ENCODE results near the gene ZFP62.

GRCh38 chr5:180858586-180858985, 2.5 kb downstream of the ZFP62 start:
- TF ChIP-seq POLR2A (IDR thresholded peaks at IDR 0.05; ENCODE audit: low read depth) = no peak
- no peak for TF ChIP-seq POLR2AphosphoS5 (IDR thresholded peaks at IDR 0.05)
- no peak for TF ChIP-seq CTCF (IDR thresholded peaks at IDR 0.05)
- no peak for TF ChIP-seq EP300 (IDR thresholded peaks at IDR 0.05)
